ENCODE measurements around the gene PHTF2. TPM values are rescaled to one million over a fixed set of nuclear protein-coding genes. Genes with fewer than 3 reads are reported as not detected.

Gene PHTF2
- polyA plus RNA-seq, 1 donor (not counting 4 experiments of a cell fraction or from before 2014, with no cell fraction given): 24.1 TPM

DNA sequence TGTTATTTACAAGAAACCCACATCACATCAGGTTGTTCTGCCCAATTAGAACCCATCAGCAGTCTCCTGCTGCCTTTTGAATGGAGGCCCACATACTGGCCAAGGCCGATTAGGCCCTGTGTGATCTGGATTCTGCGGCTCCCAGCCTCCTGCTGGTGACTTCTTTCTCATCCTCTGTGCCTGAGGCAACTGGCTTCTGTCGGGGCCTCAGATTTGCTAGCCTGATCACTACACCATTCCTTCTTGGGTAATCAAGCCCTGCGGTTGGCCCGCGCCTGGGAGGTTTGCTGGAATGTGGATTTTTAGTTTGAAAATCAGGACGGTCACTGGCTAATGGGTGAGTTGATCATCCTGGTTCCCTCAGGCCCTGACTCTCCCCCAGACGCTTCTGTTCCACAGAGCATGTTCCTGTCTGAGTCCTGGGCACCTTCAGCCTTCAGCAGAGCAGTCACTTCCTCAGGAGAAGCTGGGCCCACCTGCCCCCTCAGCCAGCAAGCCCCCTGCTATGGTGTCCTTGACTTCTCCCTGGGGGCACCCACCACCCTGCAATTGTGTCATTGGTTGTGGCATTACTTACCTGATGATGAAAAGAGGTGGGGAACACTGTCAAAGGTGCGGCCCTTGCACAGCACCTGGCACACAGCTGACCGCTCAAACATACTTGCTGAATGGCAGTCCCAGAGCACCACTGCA is 207.6 kb downstream of the PHTF2 start:
- no peak overlapping the region for H3K9ac ChIP-seq (ENCODE audit: control insufficient read depth, extremely low read depth, insufficient read depth, low read length)
- no peaks in the 10 kb centered on the region for H3K9me1 ChIP-seq (ENCODE audit: control insufficient read depth, extremely low read depth, insufficient read depth, low read length)
- no peak for FAIRE-seq
- TF ChIP-seq, protein P1, sequence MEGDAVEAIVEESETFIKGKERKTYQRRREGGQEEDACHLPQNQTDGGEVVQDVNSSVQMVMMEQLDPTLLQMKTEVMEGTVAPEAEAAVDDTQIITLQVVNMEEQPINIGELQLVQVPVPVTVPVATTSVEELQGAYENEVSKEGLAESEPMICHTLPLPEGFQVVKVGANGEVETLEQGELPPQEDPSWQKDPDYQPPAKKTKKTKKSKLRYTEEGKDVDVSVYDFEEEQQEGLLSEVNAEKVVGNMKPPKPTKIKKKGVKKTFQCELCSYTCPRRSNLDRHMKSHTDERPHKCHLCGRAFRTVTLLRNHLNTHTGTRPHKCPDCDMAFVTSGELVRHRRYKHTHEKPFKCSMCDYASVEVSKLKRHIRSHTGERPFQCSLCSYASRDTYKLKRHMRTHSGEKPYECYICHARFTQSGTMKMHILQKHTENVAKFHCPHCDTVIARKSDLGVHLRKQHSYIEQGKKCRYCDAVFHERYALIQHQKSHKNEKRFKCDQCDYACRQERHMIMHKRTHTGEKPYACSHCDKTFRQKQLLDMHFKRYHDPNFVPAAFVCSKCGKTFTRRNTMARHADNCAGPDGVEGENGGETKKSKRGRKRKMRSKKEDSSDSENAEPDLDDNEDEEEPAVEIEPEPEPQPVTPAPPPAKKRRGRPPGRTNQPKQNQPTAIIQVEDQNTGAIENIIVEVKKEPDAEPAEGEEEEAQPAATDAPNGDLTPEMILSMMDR (optimal IDR thresholded peaks at IDR 0.05 in 1 of 3, IDR thresholded peaks at IDR 0.05 in 1 of 3, conservative IDR thresholded peaks at IDR 0.05 in 1 of 3; ENCODE audit: extremely low read depth in 1 of 3, insufficient read depth in 2 of 3, low read length in 3 of 3): no peak
- no peak for TF ChIP-seq EZH2 (IDR thresholded peaks at IDR 0.05; ENCODE audit: low read length)
- H2AFZ ChIP-seq (ENCODE audit: control insufficient read depth, low read length): no peak overlapping the region
- H3K4me3 ChIP-seq (ENCODE audit: control insufficient read depth in 2 of 3, extremely low read depth in 1 of 3, insufficient read depth in 2 of 3, low read depth in 1 of 3, low read length in 3 of 3): no peak overlapping the region
- H3K79me2 ChIP-seq (ENCODE audit: control insufficient read depth, insufficient read depth, low read length): no peaks in the 10 kb centered on the region
- no peak for DNase-seq (ENCODE audit: low read depth, low spot score)
- no peaks in the 10 kb centered on the region for H3K36me3 ChIP-seq (ENCODE audit: control insufficient read depth in 2 of 2, extremely low read depth in 1 of 2, insufficient read depth in 2 of 2, low read length in 2 of 2)
- no peaks in the 10 kb centered on the region for H3K4me1 ChIP-seq (ENCODE audit: control insufficient read depth, extremely low read depth, insufficient read depth, low read length)
- H3K9me3 ChIP-seq (ENCODE audit: control insufficient read depth, low read depth, low read length): no peaks in the 10 kb centered on the region
- H4K20me1 ChIP-seq (ENCODE audit: control insufficient read depth, extremely low read depth, insufficient read depth, low read length): no peaks in the 10 kb centered on the region
- no peak overlapping the region for H3K27ac ChIP-seq (ENCODE audit: control insufficient read depth, insufficient read depth, low read length)
- H3K4me2 ChIP-seq (ENCODE audit: control insufficient read depth, extremely low read depth, insufficient read depth, low read depth, low read length): no peak overlapping the region
- H3K27me3 ChIP-seq (ENCODE audit: control insufficient read depth, extremely low read depth, insufficient read depth, low read length): no peaks in the 10 kb centered on the region
- dilution Hi-C loops (cut with MboI; ENCODE audit: extremely low pct_ligation_motif_present, low sequenced_read_pairs): no loop called here

Small RNA genes within 50 kb of the gene (small RNA-seq; reads per million reads assigned to genes)
- 0 reads per million in 3 experiments for gene RF00019 (ENCODE audit: insufficient read length in 3 of 3, low read depth in 3 of 3, low replicate concordance in 1 of 3)

Other genes starting within 250 kb of the PHTF2 start
- gene RSBN1L, start 102.3 kb upstream of the PHTF2 start, polyA plus RNA-seq: 3.9 to 9.6 TPM (median 6.0 TPM) in 3 replicates
- gene TMEM60, start 339 bp upstream of the PHTF2 start, polyA plus RNA-seq: 18.6 to 27.5 TPM (median 21.3 TPM) in 3 replicates